SK-N-SH (cell line): ENCODE data around the gene ALX1. TPM values are rescaled to one million over a fixed set of nuclear protein-coding genes. Genes with fewer than 3 reads are reported as not detected.

Experiments used
- CTCF ChIA-PET: fragments of 300-600, 350-600 bp; formaldehyde crosslinking; extraction: SDS; loops from one replicate; lab custom pipeline; 2021; lab: Yijun Ruan, JAX
- POLR2A ChIA-PET: fragments of 350-600 bp; sonication (Branson Sonifier 250); formaldehyde crosslinking; extraction: SDS; loops from one replicate; lab custom pipeline; 2020; ENCODE audit warnings: antibody characterized with exemption, inconsistent platforms; lab: Yijun Ruan, JAX
- DNase-seq: peaks from one replicate; pipeline ENCODE4 v3.0.0; 2012
- H2AFZ ChIP-seq: fragments of 200-600 bp; sonication (generic); 2 replicates; pipeline ENCODE4 v1.8.1; 2016; ENCODE audit warnings: antibody characterized with exemption, mild to moderate bottlenecking, low read depth
- H3F3A ChIP-seq: fragments of 200-600 bp; sonication (generic); replicated peaks from 2 replicates; pipeline ENCODE3; 2016; ENCODE audit warnings: antibody characterized with exemption, mild to moderate bottlenecking; ENCODE audit not compliant: insufficient read depth
- H3K27ac ChIP-seq, 2 experiments: fragments of 200-500 bp in 1 of 2; fragments of 200-600 bp in 1 of 2; sonication (Bioruptor generic) in 1 of 2; sonication (generic), shearing (Covaris generic) in 1 of 2; 2 replicates each; pipeline versions ENCODE4 v1.5.1 to v1.6.1; 2014 to 2016; ENCODE audit warnings: low read depth in 2 of 2, inconsistent platforms in 1 of 2, low read length in 1 of 2, mild to moderate bottlenecking in 1 of 2, mixed read lengths in 1 of 2
- H3K27me3 ChIP-seq: fragments of 200-600 bp; sonication (generic), shearing (Covaris generic); 2 replicates; pipeline ENCODE4 v1.6.1; 2016; ENCODE audit warnings: mixed run types; ENCODE audit not compliant: insufficient read depth
- H3K36me3 ChIP-seq, 2 experiments: fragments of 200-500 bp in 1 of 2; fragments of 200-600 bp in 1 of 2; sonication (Bioruptor generic) in 1 of 2; sonication (generic) in 1 of 2; replicated peaks in 1 of 2; 2 replicates each; pipeline versions ENCODE3 to v1.5.1; 2014 to 2016; ENCODE audit warnings: low read length in 1 of 2, mild to moderate bottlenecking in 1 of 2; ENCODE audit not compliant: insufficient read depth in 2 of 2, control insufficient read depth in 1 of 2
- H3K4me1 ChIP-seq, 2 experiments: fragments of 200-500 bp in 1 of 2; fragments of 200-600 bp in 1 of 2; sonication (Bioruptor generic) in 1 of 2; sonication (generic), shearing (Covaris generic) in 1 of 2; 2 replicates each; pipeline versions ENCODE4 v1.5.1 to v1.6.1; 2014 to 2016; ENCODE audit warnings: low read depth in 1 of 2, low read length in 1 of 2, mixed run types in 1 of 2; ENCODE audit not compliant: insufficient read depth in 2 of 2, control insufficient read depth in 1 of 2
- H3K4me2 ChIP-seq: fragments of 200-600 bp; sonication (generic), shearing (Covaris generic); 2 replicates; pipeline ENCODE4 v1.6.1; 2017; ENCODE audit warnings: mixed run types
- H3K4me3 ChIP-seq, 2 experiments: fragments of 200-500 bp in 1 of 2; fragments of 200-600 bp in 1 of 2; sonication (Bioruptor generic) in 1 of 2; sonication (generic), shearing (Covaris generic) in 1 of 2; 2 replicates each; pipeline versions ENCODE4 v1.5.1 to v1.8.1; 2014 to 2016; ENCODE audit warnings: low read depth in 2 of 2, inconsistent platforms in 1 of 2, low read length in 1 of 2, mild to moderate bottlenecking in 1 of 2, mixed read lengths in 1 of 2, moderate library complexity in 1 of 2
- H3K79me2 ChIP-seq: fragments of 200-600 bp; sonication (generic); 2 replicates; pipeline ENCODE4 v1.8.1; 2017; ENCODE audit warnings: mild to moderate bottlenecking; ENCODE audit not compliant: insufficient read depth
- H3K9ac ChIP-seq: fragments of 200-600 bp; sonication (generic); 2 replicates; pipeline ENCODE4 v1.6.1; 2017; ENCODE audit warnings: mixed run types
- H3K9me2 ChIP-seq: fragments of 200-600 bp; sonication (generic); 2 replicates; pipeline ENCODE4 v1.6.1; 2017; ENCODE audit warnings: mixed run types
- H3K9me3 ChIP-seq: fragments of 200-600 bp; sonication (generic); 2 replicates; pipeline ENCODE4 v1.6.1; 2017; ENCODE audit warnings: mixed run types, mild to moderate bottlenecking, moderate library complexity
- H4K20me1 ChIP-seq: fragments of 200-600 bp; sonication (generic); 2 replicates; pipeline ENCODE4 v1.6.1; 2017; ENCODE audit warnings: mild to moderate bottlenecking, mixed run types; ENCODE audit not compliant: insufficient read depth
- ELF1 ChIP-seq: IDR thresholded peaks from 2 replicates; pipeline ENCODE4 v1.4.0; 2012
- EZH2phosphoT487 ChIP-seq: fragments of 200-600 bp; sonication (generic); IDR thresholded peaks from 2 replicates; pipeline ENCODE4 v1.6.1; 2017; ENCODE audit warnings: low read depth, mixed run types, mild to moderate bottlenecking, antibody characterized with exemption, moderate library complexity, borderline replicate concordance
- FOSL2 ChIP-seq: IDR thresholded peaks from 2 replicates; pipeline ENCODE4 v1.4.0; 2012; ENCODE audit warnings: low read depth, mild to moderate bottlenecking, moderate library complexity, borderline replicate concordance
- FOXJ3 ChIP-seq: sonication (generic); formaldehyde crosslinking; IDR thresholded peaks from 2 replicates; pipeline ENCODE4 v1.5.1; 2020; ENCODE audit warnings: mild to moderate bottlenecking, missing genetic modification reagents
- FOXM1 ChIP-seq: IDR thresholded peaks from 2 replicates; pipeline ENCODE4 v1.4.0; 2012; ENCODE audit warnings: low read depth, mild to moderate bottlenecking
- GABPA ChIP-seq: IDR thresholded peaks from 2 replicates; pipeline ENCODE4 v1.4.0; 2012; ENCODE audit warnings: low read depth, mild to moderate bottlenecking
- GATA2 ChIP-seq: sonication (generic); formaldehyde crosslinking; IDR thresholded peaks from 2 replicates; pipeline ENCODE4 v1.5.0; 2020; ENCODE audit warnings: mild to moderate bottlenecking, missing genetic modification reagents
- JUND ChIP-seq: IDR thresholded peaks from 2 replicates; pipeline ENCODE4 v1.4.0; 2012
- MEF2A ChIP-seq: IDR thresholded peaks from 2 replicates; pipeline ENCODE4 v1.4.0; 2012; ENCODE audit warnings: low read depth, borderline replicate concordance
- MXI1 ChIP-seq: IDR thresholded peaks from 2 replicates; pipeline ENCODE4 v1.6.1; 2012; ENCODE audit warnings: mild to moderate bottlenecking, low read depth, low read length, improper control_type of control experiment
- NFIC ChIP-seq: IDR thresholded peaks from 2 replicates; pipeline ENCODE4 v1.4.0; 2012; ENCODE audit warnings: borderline replicate concordance
- POLR2AphosphoS5 ChIP-seq: IDR thresholded peaks from 2 replicates; pipeline ENCODE4 v1.6.1; 2012; ENCODE audit warnings: low read depth, low read length
- RCOR1 ChIP-seq: fragments of 150-350 bp; IDR thresholded peaks from 2 replicates; pipeline ENCODE4 v1.6.1; 2017; ENCODE audit warnings: antibody characterized with exemption, low read length
- TAF1 ChIP-seq: IDR thresholded peaks from 2 replicates; pipeline ENCODE4 v1.6.1; 2012; ENCODE audit warnings: low read depth, mild to moderate bottlenecking, low read length, moderate library complexity, borderline replicate concordance
- TCF12 ChIP-seq: IDR thresholded peaks from 2 replicates; pipeline ENCODE4 v1.4.0; 2012
- YY1 ChIP-seq: IDR thresholded peaks from 2 replicates; pipeline ENCODE4 v1.4.0; 2012; ENCODE audit warnings: low read depth, mild to moderate bottlenecking
- WGBS: methylation state at CpG from one replicate; pipeline ENCODE4 v1.1.6; 2017; ENCODE audit warnings: low lambda C conversion rate; 5-methylcytosine and 5-hydroxymethylcytosine counted together
- polyA plus RNA-seq, 3 experiments: library from polyadenylated mRNA; depleted of rRNA; stranded (reverse); fragments of >200 nt; gene quantifications; 2 replicates each; pipeline ENCODE4 v1.2.3, GENCODE V29; 2012
- TF ChIP-seq, protein P1 (sequence below): IDR thresholded peaks from 2 replicates; pipeline ENCODE4; 2012
- TF ChIP-seq, protein P2 (sequence below): IDR thresholded peaks from 2 replicates; pipeline ENCODE4 v1.4.0; 2012; ENCODE audit warnings: low read depth, borderline replicate concordance
- TF ChIP-seq, protein P3 (sequence below): IDR thresholded peaks from 2 replicates; pipeline ENCODE4 v1.4.0; 2012; ENCODE audit warnings: low read depth

Gene ALX1
- polyA plus RNA-seq, 1 of the 3 experiments (the other 2 are of a cell fraction): not detected

DNA sequence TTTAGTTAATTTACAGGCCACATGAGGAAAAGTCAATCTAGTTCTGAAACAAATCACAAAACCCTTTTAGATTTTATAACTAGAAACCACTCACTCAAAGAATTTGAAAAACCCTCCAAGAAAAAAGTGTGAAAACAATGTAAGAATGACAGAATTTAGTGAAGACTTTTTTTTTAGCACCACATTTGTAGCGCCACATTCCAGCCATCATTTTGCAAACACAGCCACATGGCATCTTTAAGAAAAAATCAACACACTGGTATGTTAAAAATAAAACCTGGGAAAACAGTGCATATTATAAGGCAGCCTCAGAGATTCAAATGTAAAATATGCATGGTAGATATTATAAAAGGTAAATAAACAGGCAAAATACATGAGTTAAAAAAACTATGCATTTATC, 22.3 kb upstream of the ALX1 start (continued):
- TF ChIP-seq FOXJ3 (CRISPR knock-in tag) (no peak), GATA2 (CRISPR knock-in tag) (no peak), MEF2A (no peak), TCF12 (no peak), RCOR1 (no peak), EZH2phosphoT487 (no peak), FOXM1 (no peak)
- TF ChIP-seq, protein P1, sequence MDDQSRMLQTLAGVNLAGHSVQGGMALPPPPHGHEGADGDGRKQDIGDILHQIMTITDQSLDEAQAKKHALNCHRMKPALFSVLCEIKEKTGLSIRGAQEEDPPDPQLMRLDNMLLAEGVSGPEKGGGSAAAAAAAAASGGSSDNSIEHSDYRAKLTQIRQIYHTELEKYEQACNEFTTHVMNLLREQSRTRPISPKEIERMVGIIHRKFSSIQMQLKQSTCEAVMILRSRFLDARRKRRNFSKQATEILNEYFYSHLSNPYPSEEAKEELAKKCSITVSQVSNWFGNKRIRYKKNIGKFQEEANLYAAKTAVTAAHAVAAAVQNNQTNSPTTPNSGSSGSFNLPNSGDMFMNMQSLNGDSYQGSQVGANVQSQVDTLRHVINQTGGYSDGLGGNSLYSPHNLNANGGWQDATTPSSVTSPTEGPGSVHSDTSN: no peak
- TF ChIP-seq, all 33 proteins: peak for 0

DNA sequence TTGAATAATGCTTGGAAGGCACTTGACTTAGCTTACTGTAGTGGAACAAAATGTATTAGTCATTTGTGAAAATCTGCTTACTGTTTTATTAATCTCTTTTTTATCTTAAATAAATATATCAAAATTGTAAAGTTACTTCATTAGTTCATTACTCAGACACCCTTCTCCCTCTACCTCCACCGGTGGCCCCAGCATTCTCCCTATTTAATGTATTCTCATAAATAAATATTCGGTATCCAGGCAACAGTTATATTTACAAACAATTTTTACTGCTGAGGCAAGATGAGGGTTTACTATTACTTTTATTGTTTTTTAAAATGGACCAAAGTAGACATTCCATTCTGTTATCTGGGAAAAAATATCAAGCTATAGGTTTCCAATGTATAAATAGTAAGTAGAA, 19.6 kb upstream of the ALX1 start:
- peaks cover 3% of the 10 kb centered on the region for H3F3A ChIP-seq
- no peak overlapping the region for H2AFZ ChIP-seq
- no peak overlapping the region for H3K4me3 ChIP-seq
- no peak overlapping the region for H3K9ac ChIP-seq
- no peaks in the 10 kb centered on the region for H3K27me3 ChIP-seq
- no peak for DNase-seq
- WGBS: 56% methylated on average over 2 of the region's 2 CpGs
- no peaks in the 10 kb centered on the region for H4K20me1 ChIP-seq
- TF ChIP-seq JUND (no peak), FOSL2 (no peak), RCOR1 (no peak), EZH2phosphoT487 (no peak), TCF12 (no peak), ELF1 (no peak), POLR2AphosphoS5 (no peak), GABPA (no peak), MXI1 (no peak), TAF1 (no peak), NFIC (no peak), YY1 (no peak)
- TF ChIP-seq, protein P2, sequence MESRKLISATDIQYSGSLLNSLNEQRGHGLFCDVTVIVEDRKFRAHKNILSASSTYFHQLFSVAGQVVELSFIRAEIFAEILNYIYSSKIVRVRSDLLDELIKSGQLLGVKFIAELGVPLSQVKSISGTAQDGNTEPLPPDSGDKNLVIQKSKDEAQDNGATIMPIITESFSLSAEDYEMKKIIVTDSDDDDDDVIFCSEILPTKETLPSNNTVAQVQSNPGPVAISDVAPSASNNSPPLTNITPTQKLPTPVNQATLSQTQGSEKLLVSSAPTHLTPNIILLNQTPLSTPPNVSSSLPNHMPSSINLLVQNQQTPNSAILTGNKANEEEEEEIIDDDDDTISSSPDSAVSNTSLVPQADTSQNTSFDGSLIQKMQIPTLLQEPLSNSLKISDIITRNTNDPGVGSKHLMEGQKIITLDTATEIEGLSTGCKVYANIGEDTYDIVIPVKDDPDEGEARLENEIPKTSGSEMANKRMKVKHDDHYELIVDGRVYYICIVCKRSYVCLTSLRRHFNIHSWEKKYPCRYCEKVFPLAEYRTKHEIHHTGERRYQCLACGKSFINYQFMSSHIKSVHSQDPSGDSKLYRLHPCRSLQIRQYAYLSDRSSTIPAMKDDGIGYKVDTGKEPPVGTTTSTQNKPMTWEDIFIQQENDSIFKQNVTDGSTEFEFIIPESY: no peak
- TF ChIP-seq, protein P3, sequence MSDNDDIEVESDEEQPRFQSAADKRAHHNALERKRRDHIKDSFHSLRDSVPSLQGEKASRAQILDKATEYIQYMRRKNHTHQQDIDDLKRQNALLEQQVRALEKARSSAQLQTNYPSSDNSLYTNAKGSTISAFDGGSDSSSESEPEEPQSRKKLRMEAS: no peak
- ChIA-PET CTCF (no interaction called here), POLR2A (no interaction called here)
- H3K36me3 ChIP-seq: no peaks in the 10 kb centered on the region
- H3K27ac ChIP-seq: no peak overlapping the region
- H3K4me1 ChIP-seq: no peaks in the 10 kb centered on the region
- H3K79me2 ChIP-seq: no peaks in the 10 kb centered on the region
- no peaks in the 10 kb centered on the region for H3K9me2 ChIP-seq
- H3K4me2 ChIP-seq: no peak overlapping the region
- H3K9me3 ChIP-seq: no peaks in the 10 kb centered on the region
